Natural killer cell (primary cell): Measurements from ENCODE around the gene ATOH8. TPM values are rescaled to one million over a fixed set of nuclear protein-coding genes. Genes with fewer than 3 reads are reported as not detected.

Experiments
- ATAC-seq, 3 donors: fragments of 150-1000 bp in 2 of 3; fragments of 200-7000 bp in 1 of 3; cut with Tn5 transposase; 1 replicate in 1 of 3; 2 replicates in 2 of 3; pipeline ENCODE4 v1.10.0; 2021; ENCODE audit warnings: mild to moderate bottlenecking in 2 of 3, moderate library complexity in 2 of 3
- DNase-seq, 2 donors: peaks; one replicate each; pipeline versions ENCODE4 v3.0.0 to v3.0.0-alpha.2; 2013 to 2021; ENCODE audit warnings: mixed read lengths in 1 of 2
- H3K27ac ChIP-seq: one replicate; pipeline ENCODE4 v1.5.1; 2013; ENCODE audit warnings: mild to moderate bottlenecking, low read length
- H3K27me3 ChIP-seq: one replicate; pipeline ENCODE4 v1.6.1; 2013; ENCODE audit warnings: low read length; ENCODE audit not compliant: control insufficient read depth, insufficient read depth
- H3K36me3 ChIP-seq: one replicate; pipeline ENCODE4 v1.6.1; 2013; ENCODE audit warnings: low read length; ENCODE audit not compliant: control insufficient read depth, insufficient read depth
- H3K4me1 ChIP-seq: one replicate; pipeline ENCODE4 v1.6.1; 2013; ENCODE audit warnings: low read length; ENCODE audit not compliant: control insufficient read depth, insufficient read depth
- H3K4me3 ChIP-seq: one replicate; pipeline ENCODE4 v1.5.1; 2013; ENCODE audit warnings: low read length
- H3K9me3 ChIP-seq: one replicate; pipeline ENCODE4 v1.6.1; 2013; ENCODE audit warnings: low read length; ENCODE audit not compliant: control insufficient read depth, insufficient read depth
- H3K27ac Mint-ChIP-seq, 2 donors: one replicate each; pipeline ENCODE4 v1.8.0; 2022; ENCODE audit warnings: mild to moderate bottlenecking in 2 of 2, mixed read lengths in 2 of 2, moderate library complexity in 1 of 2
- H3K27me3 Mint-ChIP-seq, 2 donors: one replicate each; pipeline ENCODE4 v1.8.0; 2022; ENCODE audit warnings: low read depth in 2 of 2, mixed read lengths in 2 of 2
- H3K36me3 Mint-ChIP-seq: one replicate; pipeline ENCODE4 v1.8.0; 2022; ENCODE audit warnings: mixed read lengths
- H3K4me1 Mint-ChIP-seq, 2 donors: one replicate each; pipeline ENCODE4 v1.8.0; 2022; ENCODE audit warnings: mixed read lengths in 2 of 2
- H3K4me3 Mint-ChIP-seq: one replicate; pipeline ENCODE4 v1.8.0; 2022; ENCODE audit warnings: mild to moderate bottlenecking, moderate library complexity, mixed read lengths
- H3K9me3 Mint-ChIP-seq, 2 donors: one replicate each; pipeline ENCODE4 v1.8.0; 2022; ENCODE audit warnings: mixed read lengths in 2 of 2
- WGBS: methylation state at CpG from one replicate; pipeline ENCODE4 v1.1.7; 2013; ENCODE audit warnings: missing lambda C conversion rate; ENCODE audit not compliant: insufficient coverage; 5-methylcytosine and 5-hydroxymethylcytosine counted together
- intact Hi-C: fragments of 100-400 bp; cut with micrococcal nuclease; formaldehyde crosslinking; loops from one replicate; pipeline ENCODE4 v1.14.2; 2022
- total RNA-seq, 4 donors: library from RNA; stranded (reverse); fragments of 120-200 nt in 1 of 4; gene quantifications; one replicate each; pipeline versions ENCODE4 v1.2.3 to v1.2.4, GENCODE V29; 2013 to 2022
- TF ChIP-seq, protein P1 (sequence below): fragments of 200-600 bp; IDR thresholded peaks from one replicate; pipeline ENCODE4 v1.8.0; 2022; ENCODE audit warnings: antibody characterized with exemption

ATOH8 gene
- total RNA-seq, 3 donors from 2014 or later (not counting 1 experiment from before 2014, with no cell fraction given): 0.23 TPM; not detected in 2

DNA sequence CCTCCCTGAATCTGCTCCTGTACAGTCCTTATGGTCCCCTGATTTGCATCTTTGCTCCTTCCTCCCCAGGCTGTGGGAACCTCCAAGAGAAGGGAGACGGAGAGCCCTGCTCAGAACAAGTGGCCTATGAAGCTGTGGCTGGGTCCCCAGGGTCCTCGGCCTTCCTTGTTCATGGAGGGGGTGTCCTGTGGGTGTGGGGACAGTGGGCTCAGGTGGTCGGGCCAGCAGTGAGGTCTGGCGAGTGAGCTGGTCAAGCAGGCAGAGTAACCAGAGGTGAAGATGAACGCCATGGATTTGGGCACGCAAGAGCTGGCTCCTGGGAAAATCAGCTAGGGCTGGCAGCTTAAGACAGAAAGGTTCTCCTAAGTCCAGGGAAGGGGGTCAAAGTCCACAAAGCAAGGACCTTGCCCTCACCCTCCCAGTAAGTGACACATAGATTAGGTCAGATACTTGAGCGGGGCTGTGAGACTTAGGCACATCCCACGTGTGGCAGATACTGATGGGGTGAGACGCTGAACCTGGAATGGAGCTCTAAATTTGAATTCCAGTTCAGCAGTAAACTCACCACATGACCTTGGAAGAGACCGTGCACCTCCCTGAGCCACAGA is 34.8 kb upstream of the ATOH8 start:
- Histone ChIP-seq H3K4me3 (no peak overlapping the region), H3K27me3 (no peaks in the 10 kb centered on the region), H3K9me3 (no peaks in the 10 kb centered on the region), H3K4me1 (no peaks in the 10 kb centered on the region), H3K27ac (no peak overlapping the region), H3K36me3 (no peaks in the 10 kb centered on the region)
- 92% methylated on average over 10 of the region's 10 CpGs for WGBS
- Mint-ChIP-seq H3K4me3 (no peak overlapping the region), H3K27me3 (no peaks in the 10 kb centered on the region), H3K4me1 (peaks cover 0 to 3% of the 10 kb centered on the region in 2 donors), H3K9me3 (no peaks in the 10 kb centered on the region), H3K36me3 (no peaks in the 10 kb centered on the region), H3K27ac (no peak overlapping the region)
- TF ChIP-seq, protein P1, sequence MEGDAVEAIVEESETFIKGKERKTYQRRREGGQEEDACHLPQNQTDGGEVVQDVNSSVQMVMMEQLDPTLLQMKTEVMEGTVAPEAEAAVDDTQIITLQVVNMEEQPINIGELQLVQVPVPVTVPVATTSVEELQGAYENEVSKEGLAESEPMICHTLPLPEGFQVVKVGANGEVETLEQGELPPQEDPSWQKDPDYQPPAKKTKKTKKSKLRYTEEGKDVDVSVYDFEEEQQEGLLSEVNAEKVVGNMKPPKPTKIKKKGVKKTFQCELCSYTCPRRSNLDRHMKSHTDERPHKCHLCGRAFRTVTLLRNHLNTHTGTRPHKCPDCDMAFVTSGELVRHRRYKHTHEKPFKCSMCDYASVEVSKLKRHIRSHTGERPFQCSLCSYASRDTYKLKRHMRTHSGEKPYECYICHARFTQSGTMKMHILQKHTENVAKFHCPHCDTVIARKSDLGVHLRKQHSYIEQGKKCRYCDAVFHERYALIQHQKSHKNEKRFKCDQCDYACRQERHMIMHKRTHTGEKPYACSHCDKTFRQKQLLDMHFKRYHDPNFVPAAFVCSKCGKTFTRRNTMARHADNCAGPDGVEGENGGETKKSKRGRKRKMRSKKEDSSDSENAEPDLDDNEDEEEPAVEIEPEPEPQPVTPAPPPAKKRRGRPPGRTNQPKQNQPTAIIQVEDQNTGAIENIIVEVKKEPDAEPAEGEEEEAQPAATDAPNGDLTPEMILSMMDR: no peak
- DNase-seq (no peak), ATAC-seq (no peak)
- intact Hi-C loops: no loop called here

DNA sequence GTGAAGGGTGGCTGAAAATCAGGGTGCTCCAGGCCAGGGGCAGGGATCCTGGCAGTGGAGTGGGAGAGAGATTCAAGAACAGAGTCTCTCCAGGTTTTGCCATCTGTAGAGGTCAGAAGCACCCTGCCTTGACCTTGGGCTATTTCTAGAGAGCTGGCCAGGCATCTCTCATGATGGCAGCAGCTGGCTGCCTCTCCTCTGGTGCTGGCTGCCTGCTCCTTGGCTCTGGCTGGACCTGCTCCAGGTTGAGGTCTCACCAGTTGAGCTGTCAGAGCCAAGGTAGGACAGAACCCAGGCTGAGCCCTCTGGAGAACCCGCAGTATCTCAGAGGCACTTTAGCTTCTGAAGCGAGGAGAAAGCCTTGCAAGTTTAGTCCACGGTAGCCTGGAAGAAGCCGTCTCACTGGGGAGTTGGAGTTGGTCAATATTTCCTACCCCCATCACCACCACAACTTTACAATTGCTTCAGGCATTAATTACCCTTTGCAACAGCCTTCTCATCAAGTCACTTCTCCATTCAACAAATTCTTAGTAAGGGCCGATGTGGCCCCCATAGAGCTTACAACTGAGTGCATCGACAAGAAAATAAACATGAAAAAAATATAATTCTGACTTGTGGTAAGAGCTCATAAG is 34.1 kb upstream of the ATOH8 start:
- WGBS: 92% methylated on average over 6 of the region's 6 CpGs
- Mint-ChIP-seq H3K27me3 (peaks cover 0 to 3% of the 10 kb centered on the region in 2 donors), H3K4me3 (no peak overlapping the region), H3K4me1 (no peaks in the 10 kb centered on the region), H3K36me3 (no peaks in the 10 kb centered on the region), H3K27ac (no peak overlapping the region), H3K9me3 (no peaks in the 10 kb centered on the region)
- H3K27ac ChIP-seq: no peak overlapping the region
- H3K4me1 ChIP-seq: no peaks in the 10 kb centered on the region
- H3K9me3 ChIP-seq: no peaks in the 10 kb centered on the region
- H3K36me3 ChIP-seq: no peaks in the 10 kb centered on the region
- intact Hi-C loops: loop anchor here (10.0 kb wide), 1 partner anchor 385 kb away; the partner anchor contains the start of genes POLR1A and PTCD3
- H3K4me3 ChIP-seq: no peak overlapping the region
- ATAC-seq (no peak), DNase-seq (no peak)
- H3K27me3 ChIP-seq: no peaks in the 10 kb centered on the region
- TF ChIP-seq, protein P1: no peak

DNA sequence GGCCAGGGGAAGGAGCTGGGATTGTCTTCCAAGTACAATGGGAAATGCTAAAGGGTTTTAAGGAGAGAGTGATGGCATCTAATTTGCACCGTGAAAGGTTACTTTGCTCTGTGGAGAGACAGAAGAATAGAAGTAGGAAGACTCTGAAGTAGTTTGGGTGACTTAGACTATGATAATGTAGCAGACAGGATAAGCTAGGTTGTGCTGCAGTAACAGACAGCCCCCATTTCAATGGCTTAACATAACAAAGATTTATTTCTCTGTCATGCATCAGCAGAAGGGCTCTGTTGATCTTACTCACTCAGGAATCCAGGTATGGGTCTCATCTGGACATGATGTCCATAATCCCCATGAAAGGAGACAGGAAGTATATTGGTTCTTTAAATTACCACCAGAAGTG is 33.3 kb upstream of the ATOH8 start:
- ATAC-seq (no peak), DNase-seq (no peak)
- Histone ChIP-seq H3K36me3 (no peaks in the 10 kb centered on the region), H3K27ac (no peak overlapping the region), H3K27me3 (no peaks in the 10 kb centered on the region), H3K9me3 (no peaks in the 10 kb centered on the region), H3K4me3 (no peak overlapping the region), H3K4me1 (no peaks in the 10 kb centered on the region)
- 94% methylated on average over 1 of the region's 1 CpG for WGBS
- Mint-ChIP-seq H3K4me3 (no peak overlapping the region), H3K9me3 (no peaks in the 10 kb centered on the region), H3K27ac (no peak overlapping the region), H3K27me3 (peaks cover 0 to 6% of the 10 kb centered on the region in 2 donors), H3K4me1 (no peaks in the 10 kb centered on the region), H3K36me3 (no peaks in the 10 kb centered on the region)
- TF ChIP-seq, protein P1: no peak
- intact Hi-C loops: loop anchor here (10.0 kb wide), 1 partner anchor 384 kb away; the partner anchor contains the start of genes POLR1A and PTCD3
